GM12891 (cell line): ENCODE results near the gene PLA2G5.

ENCODE experiments used
- POLR2A ChIP-seq: IDR thresholded peaks from 2 replicates; pipeline ENCODE4 v1.6.1; 2011; ENCODE audit warnings: low read depth, low read length, control low read depth
- POLR2AphosphoS5 ChIP-seq: IDR thresholded peaks from 2 replicates; pipeline ENCODE4 v1.6.1; 2011; ENCODE audit warnings: low read depth, low read length, control low read depth
- SPI1 ChIP-seq: IDR thresholded peaks from 2 replicates; pipeline ENCODE4 v1.6.1; 2011; ENCODE audit warnings: low read depth, low read length, control low read depth

DNA sequence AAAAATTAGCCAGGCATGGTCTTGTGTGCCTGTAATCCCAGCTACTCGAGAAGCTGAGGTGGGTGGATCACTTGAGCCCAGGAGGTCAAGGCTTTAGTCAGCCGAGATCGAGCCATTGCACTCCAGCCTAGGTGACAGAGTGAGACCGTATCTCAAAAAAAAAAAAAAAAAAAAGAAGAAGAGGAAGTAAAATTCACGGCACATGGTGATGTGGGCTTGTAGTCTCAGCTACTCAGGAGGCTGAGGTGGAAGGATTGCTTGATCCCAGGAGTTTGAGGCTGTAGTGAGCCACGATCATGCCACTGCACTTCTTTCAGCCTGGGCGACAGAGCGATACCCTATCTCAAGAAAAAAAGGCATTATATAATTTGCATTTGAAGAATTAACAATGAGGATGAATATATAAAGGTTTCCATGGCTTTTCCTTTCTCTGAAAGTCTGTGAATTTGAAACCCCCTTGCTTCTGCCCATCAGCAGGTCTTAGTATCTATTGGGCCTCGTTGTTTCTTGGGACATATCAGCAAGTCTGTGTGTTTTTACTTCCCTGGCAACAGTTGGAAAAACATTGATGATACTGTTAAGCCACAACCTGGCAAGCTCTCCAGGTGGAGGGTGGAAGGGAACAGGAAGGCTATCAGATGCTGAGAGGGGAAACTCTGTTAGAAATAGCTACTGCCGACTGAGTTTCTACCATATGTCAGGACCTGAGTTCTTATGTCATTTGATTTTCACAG is 53.9 kb downstream of the PLA2G5 start:
- TF ChIP-seq SPI1: no peak
- TF ChIP-seq POLR2AphosphoS5: no peak
- TF ChIP-seq POLR2A: no peak
